Central memory CD4-positive, alpha-beta T cell (primary cell): ENCODE measurements around the gene HDAC1.

ENCODE experiments used
- DNase-seq: peaks from one replicate; pipeline ENCODE4 v3.0.0; 2022

The HDAC1 gene

DNA sequence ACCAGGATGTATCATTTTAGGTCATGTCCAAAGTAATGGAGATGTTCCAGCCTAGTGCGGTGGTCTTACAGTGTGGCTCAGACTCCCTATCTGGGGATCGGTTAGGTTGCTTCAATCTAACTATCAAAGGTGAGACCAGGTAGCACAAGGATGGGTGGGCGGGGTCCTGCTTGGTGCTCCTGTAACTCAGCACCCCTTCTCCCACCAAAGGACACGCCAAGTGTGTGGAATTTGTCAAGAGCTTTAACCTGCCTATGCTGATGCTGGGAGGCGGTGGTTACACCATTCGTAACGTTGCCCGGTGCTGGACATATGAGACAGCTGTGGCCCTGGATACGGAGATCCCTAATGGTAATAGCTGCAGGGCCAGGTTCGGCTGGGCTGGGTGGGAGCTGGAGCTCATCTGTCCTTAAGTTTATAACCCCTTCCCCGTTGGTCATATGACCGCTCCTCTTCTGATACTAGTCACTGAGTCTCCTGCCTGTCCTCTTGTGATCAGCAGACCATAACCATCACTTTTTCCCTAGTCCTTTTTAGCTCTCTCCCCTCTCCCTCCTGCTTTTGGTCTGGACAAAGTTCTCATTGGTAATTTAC lies 38.8 kb downstream of the HDAC1 start:
- no peak for DNase-seq

DNA sequence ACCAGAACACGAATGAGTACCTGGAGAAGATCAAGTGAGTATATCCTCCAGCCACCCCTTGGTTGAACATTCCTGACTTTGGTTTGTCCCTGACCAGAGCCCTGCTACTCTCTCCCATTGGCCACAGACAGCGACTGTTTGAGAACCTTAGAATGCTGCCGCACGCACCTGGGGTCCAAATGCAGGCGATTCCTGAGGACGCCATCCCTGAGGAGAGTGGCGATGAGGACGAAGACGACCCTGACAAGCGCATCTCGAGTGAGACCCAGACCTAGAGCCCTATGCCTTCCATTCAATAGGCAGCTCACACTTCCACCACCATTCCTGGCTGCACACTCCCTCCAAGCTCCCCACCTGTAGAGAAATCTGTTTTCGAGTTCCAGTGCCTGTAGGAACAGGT lies 39.7 kb downstream of the HDAC1 start:
- DNase-seq = no peak

DNA sequence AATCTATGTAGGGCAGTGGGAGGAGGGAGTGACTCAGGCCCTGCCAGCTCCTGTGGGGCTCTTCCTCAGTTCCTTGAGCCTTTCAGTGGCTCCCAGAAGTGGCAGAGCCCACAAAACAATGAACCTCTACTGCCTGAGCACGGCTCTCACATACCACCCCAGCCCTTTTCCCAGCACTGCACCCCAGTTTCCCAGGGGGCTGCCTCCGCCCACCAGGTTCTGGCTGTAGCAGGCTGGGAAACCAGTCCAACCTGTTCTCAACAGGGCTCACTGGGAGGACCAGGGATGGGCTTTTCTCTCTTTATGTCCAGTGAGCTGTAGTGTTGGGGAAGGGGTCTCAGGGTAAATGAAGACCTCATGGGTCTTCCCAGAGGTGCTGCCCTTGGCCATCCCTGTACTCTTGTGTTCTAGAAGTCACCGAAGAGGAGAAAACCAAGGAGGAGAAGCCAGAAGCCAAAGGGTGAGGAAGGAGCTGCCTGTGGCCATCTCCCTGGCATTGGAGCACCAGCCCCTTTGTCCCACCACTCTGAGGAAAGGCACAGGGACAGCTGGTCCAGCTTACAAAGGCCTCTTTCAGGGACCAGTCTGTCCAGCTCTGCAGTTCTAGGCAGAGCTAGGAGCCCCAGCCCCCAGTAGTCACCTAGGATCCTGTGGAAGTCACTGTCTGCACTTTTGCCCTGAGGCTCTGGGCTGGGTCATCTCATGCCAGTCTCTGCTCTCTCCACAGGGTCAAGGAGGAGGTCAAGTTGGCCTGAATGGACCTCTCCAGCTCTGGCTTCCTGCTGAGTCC lies 40.6 kb downstream of the HDAC1 start:
- DNase-seq = no peak

- DNase-seq = no peak
Observed at GRCh38 chr1:32333251-32333963, 41.5 kb downstream of the HDAC1 start.

DNA sequence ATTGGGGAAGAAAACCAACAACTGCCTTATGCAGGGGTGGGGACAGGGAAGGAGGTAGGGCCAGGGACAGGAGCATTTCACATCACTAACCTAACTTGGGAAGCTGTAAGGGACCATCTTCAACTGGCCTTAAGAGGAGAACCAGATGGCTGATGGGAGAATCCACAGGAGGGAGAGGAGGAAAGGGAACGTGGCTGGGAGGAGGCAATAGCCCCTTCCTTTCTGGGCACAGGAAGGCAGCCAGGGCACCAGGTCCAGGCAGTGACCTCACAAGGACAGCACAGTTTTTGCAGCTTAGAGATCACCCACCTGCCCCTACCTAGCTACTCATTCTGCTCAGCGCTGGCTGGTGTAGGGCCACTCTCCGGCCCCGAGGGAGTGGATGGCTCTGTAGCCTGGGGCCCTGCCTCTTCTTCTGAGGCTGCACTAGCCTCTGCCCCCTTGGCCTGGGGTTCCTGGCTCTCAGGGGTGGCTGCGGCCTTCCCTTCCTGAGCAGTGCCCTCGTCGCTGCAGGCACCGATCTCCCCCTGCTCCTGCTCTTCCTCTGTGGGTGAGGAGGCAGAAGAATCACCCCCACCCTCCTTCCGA lies 42.5 kb downstream of the HDAC1 start:
- no peak for DNase-seq

- peak; percentile 64 for DNase-seq
Observed at GRCh38 chr1:32334864-32335534, 43.1 kb downstream of the HDAC1 start.

- DNase-seq = no peak
Observed at GRCh38 chr1:32335535-32335789, 43.6 kb downstream of the HDAC1 start.

GRCh38 chr1:32335790-32336590 lies 44.1 kb downstream of the HDAC1 start, which contains the start of gene MARCKSL1:
TSS of gene MARCKSL1 (minus strand) at chr1:32336233. CDS start at chr1:32336033, 200 bp downstream.
- peak; percentile 81 for DNase-seq

DNA sequence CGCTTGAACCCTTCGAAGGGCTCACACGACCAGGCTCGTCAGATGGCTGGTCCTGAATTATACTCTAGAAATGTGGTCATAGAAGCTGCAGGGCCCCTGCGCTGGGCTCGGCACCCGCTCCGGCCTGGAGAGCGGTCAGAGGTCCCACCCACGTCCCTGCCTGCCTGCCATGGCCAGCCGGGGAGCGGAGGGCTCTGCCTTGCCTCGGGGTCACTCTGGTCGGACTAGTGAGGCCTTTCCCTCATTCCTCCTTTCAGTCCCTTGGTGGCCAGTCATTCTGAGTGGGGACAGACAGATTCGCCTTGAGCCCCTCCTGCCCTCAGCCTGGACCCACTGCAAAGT lies 44.7 kb downstream of the HDAC1 start:
- DNase-seq = no peak

DNA sequence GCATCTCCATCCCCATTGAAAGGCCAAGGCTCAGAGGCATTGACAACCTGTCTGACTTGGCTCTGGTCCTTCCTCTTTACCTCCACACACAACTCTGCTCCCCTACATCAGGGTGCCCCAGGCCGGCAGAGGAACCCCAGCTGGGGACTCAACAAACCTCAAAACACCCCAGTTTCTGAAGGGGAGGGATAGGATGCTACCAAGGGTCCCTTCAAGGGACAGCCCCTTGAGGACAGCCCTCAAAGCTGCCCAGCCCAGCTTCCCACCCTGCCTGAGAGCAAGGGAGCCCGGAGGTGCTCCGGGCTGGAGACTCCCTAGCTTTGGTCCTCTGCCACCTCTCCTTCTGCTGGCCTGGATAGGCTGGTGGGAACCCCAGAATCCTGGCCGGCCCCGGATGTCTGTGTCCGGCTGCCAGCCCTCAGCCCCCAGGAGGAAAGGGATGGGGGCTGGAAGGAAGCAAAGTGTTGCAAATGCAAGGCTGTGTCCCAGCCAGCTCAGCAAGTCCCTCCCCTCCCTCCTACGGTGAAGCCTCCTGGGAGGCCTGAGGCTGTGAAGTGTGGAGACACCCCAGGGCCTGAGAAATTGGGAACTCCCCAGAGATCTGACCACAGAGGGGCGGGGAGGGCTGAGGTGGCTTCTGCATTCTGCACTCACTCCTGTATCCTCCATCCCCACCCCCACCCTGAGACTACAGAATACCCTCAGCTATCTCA lies 45.2 kb downstream of the HDAC1 start:
- DNase-seq = peak; percentile 59

DNA sequence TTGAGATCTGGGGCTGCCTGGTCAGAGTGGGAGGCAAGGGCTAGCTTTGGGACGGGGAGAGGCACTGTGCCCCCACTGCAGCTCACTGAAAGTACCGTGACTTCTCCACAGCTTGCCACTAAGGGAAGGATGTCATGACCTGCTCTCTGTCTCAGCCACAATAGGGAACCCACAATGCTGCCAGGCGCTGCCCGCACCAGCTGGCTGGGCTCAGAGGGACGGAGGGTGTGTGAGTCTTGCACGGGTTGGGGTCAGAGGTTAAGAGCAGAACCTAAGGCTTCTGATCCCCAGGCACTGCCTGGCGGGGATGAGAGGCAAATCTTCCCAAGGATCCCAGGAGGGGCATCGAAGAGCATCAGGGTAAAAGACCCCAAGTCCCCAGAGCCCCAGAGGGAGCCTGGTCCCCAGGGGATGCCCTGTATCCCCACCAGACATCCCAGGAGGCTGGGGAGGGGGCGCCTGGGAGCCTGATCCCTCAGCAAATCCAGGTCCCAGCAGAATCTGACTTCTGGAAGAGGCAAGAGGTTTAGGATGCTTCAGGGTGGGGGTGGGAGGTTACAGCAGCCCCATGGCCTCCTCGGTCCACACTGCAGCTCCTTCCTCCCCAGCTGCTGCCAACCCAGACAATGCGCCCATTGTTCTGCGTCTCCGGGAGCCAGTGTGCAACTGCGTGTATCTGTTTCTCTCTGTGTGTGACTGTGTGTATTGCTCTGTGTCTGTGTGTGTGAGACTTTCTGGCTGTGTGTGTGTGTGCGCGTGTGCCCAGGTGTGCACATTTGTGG lies 46.2 kb downstream of the HDAC1 start:
- no peak for DNase-seq

- no peak for DNase-seq
Observed at GRCh38 chr1:32338637-32339145, 46.8 kb downstream of the HDAC1 start.

GRCh38 chr1:32339363-32339978 lies 47.6 kb downstream of the HDAC1 start:
- no peak for DNase-seq

- no peak for DNase-seq
Observed at GRCh38 chr1:32341186-32341757, 49.4 kb downstream of the HDAC1 start.

- no peak for DNase-seq
Observed at GRCh38 chr1:32341971-32342370, 50.1 kb downstream of the HDAC1 start.

DNA sequence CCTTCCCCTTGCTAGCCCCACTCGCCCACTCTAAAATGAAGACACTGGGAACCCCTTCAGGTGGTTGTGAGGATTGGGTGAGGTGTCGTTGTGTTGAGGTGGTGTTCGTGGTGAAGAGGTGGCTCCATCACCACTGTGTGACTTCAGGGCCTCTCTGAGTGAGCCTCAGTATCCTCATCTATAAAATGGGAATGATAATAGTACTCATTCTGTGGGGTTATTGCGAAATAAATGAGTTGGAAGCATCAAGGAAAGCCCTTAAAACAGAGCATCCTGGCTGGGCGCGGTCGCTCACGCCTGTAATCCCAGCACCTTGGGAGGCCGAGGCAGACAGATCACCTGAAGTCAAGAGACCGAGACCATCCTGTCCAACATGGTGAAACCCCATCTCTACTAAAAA lies 50.8 kb downstream of the HDAC1 start:
- no peak for DNase-seq

DNA sequence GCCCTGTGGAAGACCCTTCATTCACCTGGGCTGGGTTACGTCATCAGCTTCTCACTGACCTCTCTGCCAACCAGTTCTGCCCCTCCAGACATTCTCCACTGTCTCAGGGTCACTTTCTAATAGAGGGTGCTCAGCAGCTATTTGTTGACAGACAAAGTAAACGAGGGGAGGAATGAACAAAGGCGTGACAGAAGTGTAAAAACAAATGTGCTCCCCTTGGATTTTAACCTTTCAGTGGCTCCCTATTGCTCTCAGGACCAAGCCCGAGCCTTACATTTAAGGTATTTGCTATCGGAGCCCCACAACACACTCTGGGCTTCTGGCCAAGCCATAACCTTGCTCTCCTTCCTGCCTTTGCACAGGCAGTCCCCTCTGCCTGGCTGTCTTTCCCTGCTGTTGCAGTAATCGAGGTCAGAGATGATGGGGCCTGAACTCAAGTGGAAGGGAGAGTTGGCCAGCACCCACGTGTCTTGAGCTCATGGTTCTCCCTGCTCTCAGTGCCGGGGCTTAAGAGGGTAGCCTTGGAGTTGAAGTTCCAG lies 53.5 kb downstream of the HDAC1 start:
- peak; percentile 33 for DNase-seq

DNA sequence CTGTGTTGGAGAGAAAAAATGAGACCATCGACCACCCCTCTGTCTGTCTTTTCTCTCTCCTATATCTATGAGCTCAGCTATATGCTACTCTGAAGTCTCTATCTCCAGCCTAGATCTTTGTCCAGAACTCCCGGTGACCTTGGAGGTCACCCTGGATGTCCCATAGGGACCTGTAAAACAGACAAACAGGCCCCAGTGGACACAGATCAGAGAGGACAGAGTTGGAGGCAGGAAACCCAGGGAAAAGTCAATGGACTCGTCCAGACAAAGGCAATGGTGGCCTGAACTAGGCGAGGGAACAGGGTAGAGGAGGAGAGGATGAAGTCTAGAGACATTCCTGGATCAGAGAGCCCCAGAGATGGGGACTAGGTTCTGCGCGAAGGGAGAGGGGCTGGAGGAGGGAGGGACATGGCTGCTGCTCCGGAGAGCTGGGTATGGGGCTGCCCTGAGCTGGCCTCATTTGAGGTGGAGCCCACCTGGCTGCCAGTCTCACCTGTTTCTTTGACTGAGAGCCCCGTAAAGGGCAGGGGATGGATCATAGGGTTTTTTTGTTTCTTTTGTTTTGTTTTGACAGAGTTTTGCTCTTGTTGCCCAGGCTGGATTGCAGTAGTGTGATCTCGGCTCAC lies 54.8 kb downstream of the HDAC1 start:
- no peak for DNase-seq

GRCh38 chr1:32349211-32349708 lies 57.4 kb downstream of the HDAC1 start:
- no peak for DNase-seq
